CD4-positive, alpha-beta T cell treated with Interleukin-12 subunit alpha and Interleukin-12 subunit beta, for 1 hour (primary cell): ENCODE measurements around the gene NLGN2.

Experiments used
- DNase-seq: peaks from one replicate; pipeline ENCODE4 v3.0.0-alpha.2; 2020

NLGN2 gene

GRCh38 chr17:7467498-7467897 lies 59.9 kb downstream of the NLGN2 start:
- no peak for DNase-seq

- DNase-seq, result no peak
These were observed 60.6 kb downstream of the NLGN2 start for GRCh38 chr17:7468290-7468689.

DNA sequence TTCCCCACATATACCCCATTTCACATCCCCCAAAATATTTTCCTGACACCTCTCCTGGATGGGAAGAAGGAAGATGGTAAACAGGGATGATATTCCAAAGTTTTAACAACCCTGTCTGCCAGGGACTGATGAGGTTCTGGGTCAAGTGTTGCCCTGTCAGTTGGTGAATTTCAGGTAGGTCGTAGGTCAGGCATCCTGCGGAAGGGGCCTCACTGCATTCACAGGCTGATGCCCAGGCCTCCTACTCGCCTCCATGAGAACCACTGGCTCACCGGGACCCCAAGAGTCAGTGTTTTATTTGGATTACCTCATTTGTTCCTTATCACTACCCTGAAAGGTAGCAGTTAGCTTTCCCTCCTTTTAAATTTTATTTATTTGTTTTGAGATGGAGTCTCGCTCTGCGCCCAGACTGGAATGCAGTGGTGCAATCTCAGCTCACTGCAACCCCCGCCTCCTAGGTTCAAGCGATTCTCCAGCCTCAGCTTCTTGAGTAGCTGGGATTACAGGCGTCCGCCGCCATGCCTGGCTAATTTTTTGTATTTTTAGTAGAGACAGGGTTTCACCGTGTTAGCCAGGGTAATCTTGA lies 61.3 kb downstream of the NLGN2 start:
- no peak for DNase-seq
